COLO829 (cell line): ENCODE results near the gene RELL2.

Experiments
- DNase-seq: peaks from one replicate; pipeline ENCODE4 v3.0.0; 2012; ENCODE audit warnings: low spot score

The RELL2 gene

DNA sequence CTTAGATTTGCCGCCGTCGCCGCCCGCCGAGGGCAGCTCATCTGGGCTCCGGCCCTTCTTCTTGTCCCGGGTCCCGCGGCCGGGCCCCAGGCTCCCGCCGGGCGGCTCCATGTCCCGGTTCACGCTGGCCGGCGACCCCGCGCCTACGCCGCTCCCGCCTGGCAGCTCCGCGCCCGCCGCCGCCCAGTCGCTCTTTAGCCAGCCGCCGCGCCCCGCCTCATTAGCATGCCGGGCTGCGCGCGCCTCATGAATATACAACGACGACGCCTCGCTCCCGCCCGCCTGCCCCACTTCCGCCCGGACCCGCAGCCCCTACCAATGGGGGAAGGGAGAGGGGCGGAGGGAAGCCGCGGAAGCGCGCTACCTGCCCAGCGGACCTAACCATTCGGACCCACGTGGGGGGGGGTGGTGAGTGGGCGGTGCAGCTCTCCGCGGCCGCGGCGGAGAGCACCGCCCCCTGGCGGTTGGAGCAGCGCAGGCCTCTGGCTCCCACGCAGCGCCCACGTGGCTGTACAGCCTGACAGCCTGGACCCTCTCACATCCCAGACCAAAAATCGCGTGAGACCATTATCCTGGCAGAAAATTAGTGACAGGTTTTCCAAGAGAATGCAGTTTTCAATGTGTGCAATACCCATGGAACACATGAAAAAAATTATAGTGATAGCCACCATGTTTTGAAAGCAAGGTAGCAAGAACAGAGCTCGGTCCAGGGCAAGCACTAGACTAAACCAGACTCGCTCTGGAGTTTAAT is 17.8 kb upstream of the RELL2 start, which contains the start of gene DIAPH1:
DIAPH1 (minus strand) TSS at position 197 of the 751 bp plus-strand sequence; CDS start at position 111, 86 bp downstream.
- DNase-seq: peak; percentile 76

DNA sequence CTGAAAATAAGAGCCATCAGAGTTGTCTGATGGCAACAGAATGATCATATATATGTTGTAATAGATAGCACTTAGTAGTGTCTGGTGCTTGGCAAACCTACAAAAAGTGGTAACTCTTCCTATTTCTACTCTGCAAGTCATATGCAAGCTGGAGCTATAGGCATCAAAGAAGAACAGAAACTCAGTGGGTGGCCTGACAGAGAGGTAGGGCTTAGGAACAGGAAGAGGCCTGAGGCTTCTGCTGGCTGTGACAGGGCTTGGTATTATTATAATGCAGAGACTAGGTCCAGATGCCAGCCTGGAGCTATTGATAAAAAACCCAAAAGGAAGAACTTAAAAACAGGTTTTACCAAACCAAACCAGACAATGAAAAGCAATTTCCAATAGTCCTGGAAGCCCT is 13.6 kb upstream of the RELL2 start:
- no peak for DNase-seq

DNA sequence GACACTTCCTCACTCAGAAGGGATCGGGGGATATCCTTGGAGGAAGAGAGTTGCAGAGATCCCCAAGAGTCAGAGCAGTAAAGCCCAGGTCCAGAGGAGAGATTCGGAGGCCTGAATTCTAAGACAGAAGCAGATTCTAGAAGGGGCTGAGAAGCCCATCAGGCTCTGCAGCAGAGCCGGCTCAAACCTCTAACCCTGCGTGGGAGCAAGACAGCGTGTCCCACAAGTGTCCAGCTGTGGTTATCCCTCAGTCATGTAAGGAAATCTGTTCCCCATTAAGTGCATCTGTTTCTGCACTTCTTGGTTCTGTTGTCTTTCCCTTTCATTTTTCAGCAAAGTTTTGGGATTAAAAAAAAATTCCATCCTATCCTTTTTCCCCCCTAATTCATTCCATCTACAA is 13.2 kb upstream of the RELL2 start:
- no peak for DNase-seq

DNA sequence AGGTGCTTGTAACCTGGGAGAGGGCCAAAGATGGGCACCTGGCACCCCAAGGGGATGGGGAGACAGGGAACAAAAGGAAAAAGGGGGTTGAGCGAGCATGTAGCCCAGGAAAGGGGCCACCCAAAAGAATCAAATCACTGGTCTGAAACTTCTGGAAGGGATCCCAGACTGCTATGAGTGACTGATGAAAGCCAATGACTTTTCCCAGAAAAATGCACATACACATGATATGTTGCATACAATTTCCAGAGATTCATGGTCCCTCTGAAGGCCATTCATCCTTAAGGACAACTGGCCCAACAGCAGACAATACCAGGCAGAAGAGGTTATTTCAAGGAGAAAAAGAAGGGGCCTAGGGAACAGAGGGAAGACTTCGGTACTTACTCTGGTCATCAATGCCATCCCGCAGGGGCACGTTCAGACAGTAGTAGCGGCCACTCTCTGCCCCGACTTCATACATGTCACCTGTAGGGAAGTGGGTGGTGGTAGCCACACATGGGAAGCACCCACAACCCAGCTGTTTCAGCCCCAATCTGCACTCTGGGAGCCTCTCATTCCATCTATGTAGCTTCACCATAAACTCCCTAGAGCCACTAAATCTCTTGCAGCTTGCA is 8.5 kb upstream of the RELL2 start:
- no peak for DNase-seq

GRCh38 chr5:141630570-141631140 is 6.1 kb upstream of the RELL2 start:
- no peak for DNase-seq

DNA sequence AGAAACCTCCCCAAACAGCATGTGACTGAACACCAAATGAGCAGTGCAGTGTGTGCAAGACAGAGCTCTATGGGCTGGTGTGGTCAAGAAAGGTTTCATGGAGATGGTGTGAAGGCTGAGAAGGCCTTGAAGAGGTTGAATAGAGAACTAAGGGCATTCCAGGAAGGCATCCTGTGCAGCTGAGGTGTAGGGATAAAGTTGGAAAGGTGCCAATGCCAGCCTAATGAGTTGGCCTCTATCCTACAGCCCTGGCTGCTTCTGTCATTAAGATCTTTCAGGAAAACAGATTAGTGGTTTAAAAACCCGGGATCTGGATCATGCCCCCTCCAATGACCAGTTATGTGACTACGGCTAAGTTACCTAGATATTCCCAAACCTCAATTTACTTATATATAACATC is 4.1 kb upstream of the RELL2 start:
- DNase-seq: no peak

DNA sequence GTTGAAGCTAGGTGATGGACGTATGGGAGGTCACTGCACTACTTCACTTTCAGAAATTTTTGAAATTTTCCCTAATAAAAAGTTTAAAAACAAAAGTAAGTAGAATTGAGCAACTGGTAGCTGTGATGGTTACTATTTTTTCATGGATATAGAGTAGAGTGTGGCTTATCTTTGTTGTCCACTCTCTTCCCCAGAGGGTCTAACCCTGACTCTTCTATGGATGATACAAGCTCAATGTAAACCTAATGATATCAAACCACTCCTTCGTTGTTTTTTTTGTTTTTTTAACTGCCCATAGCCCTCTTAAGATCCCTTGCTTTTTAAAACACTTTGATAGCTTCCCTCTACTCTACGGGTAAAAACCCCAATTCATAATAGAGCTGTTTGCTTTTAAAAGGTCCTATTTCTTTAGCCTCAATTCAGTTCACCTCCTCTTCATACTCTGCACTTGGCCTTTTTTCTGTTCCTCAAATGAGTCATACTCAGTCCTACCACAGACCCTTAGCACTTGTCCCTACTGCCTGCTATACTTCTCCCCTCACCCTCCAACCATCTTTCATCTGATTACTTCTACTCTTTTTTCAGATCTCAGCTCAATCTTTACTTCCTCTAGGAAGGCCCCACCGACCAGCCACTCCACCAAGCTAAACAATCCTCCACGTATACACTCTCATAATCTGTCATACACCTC is 2.8 kb upstream of the RELL2 start:
- no peak for DNase-seq

DNA sequence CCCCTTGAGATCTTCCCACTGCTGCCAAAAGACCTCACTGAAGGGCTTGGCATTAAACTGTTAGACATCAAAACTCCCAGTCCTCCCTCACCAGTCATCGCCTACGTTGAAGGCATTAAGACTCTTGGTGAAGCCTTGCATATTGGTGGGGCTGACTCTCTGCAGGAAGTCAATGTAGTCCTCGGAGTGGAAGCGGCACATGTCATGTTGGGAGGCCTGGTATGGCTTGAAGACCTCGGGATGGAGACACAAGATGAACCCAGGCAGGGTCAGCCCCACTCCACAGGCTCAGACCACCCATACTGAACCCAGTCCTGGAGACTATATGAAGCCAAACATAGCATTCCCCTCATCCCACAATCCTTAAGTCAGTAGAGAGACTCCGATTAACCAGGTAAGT is 2.1 kb upstream of the RELL2 start:
- DNase-seq: no peak

- DNase-seq: no peak
Observed at GRCh38 chr5:141635646-141636045, 1.2 kb upstream of the RELL2 start.

GRCh38 chr5:141636106-141636412 is 738 bp upstream of the RELL2 start:
- no peak for DNase-seq

DNA sequence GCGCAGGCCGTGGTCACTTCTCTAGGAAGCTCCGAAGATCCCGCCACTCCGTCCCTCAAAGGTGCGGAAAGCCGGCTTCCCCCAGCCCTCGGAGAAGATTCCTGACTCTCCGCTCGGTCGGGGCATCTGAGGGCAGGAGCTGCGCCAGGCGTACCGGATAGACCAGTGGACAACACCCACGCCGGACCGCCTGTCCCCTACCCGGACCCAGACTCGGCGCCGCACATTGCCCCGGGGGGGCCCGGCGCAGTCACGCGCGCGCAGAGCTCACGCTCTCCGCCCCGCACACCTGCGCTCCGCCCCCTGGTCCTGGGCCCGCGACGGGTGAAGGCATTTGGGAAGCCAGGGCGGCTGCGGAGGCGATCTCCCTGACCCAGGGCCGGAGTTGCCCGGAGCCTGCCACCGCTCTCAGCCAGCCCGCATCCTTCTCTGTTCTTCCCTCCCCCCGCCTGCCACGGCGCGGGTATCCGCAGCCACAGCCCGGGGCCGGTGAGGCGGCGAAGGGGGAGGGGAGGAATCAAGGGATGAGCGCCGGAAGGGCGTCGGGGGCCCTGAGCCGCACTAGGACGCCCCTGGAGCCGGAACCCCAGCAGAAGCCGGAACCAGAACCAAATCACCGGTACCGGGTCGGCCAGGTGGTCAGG is 448 bp downstream of the RELL2 start:
- no peak for DNase-seq

DNA sequence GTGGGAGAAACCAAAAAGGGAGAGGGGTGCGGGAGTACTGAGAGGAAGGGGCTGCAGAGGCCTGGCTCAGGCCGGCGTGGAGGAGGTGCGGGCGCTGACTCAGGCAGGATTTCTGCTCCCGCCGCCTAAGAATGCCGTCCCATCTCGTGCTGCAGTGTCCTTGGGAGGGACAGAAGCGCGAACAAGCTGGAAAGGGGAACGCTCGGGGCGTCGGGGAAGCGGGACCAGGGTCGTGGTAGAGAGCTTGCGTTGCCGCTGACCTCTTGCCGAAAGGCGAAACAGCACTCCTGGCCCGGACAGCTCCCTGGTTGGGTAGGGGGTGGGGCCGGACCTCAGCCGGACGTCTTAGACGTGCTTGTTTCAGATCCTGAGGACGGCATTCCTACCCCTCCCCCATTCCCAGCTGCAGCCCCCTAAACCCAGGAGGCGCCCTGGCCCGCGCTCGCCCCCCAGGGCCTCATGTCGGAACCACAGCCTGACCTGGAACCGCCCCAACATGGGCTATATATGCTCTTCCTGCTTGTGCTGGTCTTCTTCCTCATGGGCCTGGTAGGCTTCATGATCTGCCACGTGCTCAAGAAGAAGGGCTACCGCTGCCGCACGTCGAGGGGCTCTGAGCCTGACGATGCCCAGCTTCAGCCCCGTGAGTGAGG is 1.1 kb downstream of the RELL2 start:
- DNase-seq: no peak

DNA sequence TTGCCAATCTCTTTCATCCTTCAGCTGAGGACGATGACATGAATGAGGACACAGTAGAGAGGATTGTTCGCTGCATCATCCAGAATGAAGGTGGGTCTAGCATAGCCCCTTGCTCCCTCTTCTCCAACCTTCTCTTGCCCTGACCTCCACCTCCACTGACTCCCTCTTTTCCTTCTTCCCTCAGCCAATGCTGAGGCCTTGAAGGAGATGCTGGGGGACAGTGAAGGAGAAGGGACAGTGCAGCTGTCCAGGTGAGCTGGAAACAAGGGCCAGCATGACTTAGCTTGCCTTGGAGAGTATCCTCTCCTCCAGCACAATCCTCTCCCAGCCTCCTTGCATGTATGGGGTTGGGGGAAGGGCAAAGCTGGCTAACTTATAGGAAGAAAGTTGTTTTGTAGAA is 2.0 kb downstream of the RELL2 start:
- no peak for DNase-seq

DNA sequence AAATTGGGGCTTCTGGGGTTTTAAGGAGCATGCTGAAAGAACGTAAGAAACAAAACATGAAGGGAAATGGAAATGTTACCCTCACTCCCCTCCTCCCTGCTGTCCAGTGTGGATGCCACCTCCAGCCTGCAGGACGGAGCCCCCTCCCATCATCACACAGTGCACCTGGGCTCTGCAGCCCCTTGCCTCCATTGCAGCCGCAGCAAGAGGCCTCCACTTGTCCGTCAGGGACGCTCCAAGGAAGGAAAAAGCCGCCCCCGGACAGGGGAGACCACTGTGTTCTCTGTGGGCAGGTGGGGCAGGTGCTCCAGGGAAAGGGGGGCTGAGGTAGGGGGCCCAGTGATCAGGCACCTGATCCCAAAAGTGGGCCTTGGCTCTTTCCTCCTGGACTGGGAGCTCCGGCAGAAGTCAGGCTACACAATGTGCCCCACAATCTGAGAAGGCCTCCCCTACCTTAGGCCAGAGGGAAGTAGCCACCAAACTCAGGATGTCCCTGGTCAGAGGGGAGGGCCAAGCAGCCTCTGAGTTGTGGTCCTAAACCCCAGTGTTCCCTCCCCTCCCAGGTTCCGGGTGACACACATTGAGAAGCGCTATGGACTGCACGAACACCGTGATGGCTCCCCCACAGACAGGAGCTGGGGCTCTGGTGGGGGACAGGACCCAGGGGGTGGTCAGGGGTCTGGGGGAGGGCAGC is 2.7 kb downstream of the RELL2 start:
- no peak for DNase-seq

GRCh38 chr5:141640051-141640415 is 3.2 kb downstream of the RELL2 start:
- DNase-seq: no peak

DNA sequence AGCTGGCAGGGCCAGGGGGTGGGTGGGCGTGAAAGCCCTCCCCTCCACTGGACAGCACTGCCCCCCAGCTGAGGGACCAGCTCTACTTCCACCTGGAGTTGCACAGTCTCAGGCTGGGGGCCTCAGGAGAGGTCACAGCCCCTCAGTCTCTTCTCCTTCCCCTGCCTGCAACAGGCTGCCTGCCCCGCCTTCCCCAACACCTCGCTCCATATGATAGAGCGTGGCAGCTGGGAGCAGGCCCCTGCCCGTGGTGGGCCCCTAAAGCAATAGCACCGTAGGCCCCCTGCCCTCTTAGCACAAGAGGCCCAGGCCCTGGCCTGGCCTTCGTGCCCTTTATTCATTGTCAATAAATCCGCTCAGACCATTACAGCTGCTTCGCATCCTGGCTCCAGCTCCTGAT is 3.9 kb downstream of the RELL2 start:
- no peak for DNase-seq

- no peak for DNase-seq
Observed at GRCh38 chr5:141641634-141642267, 5.0 kb downstream of the RELL2 start.

DNA sequence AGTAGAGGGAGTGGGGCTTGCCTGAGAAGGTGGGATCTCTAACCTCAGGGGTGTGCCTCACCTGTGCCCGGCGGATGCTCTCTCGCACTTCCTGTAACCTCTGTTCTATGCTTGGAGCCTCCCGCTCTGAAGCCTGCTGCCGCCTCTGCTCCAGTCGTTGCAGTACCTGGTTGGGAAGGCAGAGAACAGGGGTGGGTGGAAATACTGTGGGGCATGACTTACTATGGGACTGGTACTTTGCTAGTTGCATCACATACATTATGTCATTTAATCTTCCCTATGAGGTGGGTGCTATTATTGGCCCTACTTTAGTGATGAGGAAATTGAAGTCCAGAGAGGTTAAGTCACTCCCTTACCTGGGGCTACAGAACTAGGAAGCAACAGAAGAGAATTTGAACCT is 9.2 kb downstream of the RELL2 start:
- DNase-seq: no peak

- no peak for DNase-seq
Observed at GRCh38 chr5:141647242-141647641, 10.4 kb downstream of the RELL2 start.

- DNase-seq: no peak
Observed at GRCh38 chr5:141647851-141648250, 11.1 kb downstream of the RELL2 start.

DNA sequence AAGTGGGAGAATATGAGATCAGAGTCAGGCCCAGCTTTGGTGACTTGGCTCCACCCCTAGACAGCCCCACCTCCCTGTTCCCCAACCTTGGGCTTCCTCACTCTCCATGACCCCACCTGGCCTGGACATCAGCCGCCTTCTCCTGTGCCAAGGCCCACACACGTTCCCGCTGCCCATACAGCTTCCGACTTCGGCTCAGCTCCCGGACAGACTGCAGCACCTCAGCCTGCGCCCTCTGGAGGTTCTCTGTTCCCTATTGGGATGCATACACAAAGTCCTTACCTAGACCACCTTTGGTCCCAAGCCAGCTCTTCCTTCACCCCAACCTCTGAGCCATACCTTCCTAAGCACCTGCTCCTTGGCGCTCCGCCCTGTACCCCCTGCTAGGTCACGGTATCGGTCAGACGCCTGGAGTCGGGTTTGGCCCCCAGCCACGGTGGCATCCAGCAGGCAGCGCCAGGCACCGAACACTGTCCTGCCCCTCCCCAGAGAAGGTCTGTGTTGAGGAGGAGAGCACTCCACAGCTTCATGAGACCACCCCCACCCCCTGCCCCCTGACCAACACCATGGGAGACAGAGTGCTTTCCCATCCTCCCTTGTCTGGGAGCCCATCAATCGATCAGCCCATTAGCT is 12.4 kb downstream of the RELL2 start:
- DNase-seq: no peak
